HG02981 (cell line): ENCODE measurements around the gene ACP2.
A peak's percentile ranks its signal among the peaks of the same experiment; 100 is the strongest.

Experiments used
- ATAC-seq: cut with Tn5 transposase; IDR thresholded peaks from one replicate; pipeline ENCODE4 v1.9.1; 2021; ENCODE audit warnings: mild to moderate bottlenecking, moderate library complexity; ENCODE audit not compliant: unreplicated experiment

ACP2 gene

DNA sequence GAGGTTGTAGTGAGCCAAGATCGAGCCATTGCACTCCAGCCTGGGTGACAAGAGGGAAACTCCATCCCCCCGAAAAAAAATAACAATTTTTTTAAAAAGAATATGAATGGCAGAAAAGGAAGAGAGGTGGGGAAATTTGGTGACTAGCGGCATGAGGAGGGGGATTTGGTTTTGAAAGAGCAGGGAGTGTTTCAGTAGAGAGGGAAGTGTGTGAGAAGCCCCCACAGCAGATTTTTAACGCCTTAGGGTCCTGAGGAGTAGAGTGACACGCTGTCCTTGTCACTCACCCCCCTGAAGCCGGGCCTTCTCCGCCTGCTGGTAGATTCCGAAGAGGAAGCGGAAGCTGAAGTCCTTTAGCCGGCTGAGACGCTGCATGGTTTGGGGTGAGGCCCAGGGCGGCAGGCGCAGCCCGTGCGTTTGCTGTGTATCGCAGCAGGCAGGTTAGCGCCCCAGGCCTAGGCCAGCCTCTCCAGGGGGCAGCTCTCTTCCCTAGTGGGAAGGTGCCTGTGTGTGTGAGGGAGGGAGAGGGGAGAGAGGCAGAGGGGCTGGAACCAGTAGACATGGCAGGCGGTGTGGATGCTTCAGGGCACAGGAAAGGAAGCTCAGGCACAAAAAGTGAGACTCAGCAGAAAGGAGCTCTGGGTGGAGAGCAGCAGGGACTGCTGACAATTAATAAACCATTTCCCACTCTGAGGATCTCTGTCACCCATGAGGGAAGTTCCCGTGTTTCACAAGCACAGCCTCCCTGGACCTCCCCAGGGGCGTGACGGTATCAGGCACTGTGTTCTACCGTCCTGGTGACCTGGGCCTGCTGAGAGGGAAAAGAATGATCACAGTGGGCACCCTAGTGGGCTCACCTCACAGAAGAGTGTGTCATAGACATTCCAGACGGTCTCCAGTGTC, 3.9 kb downstream of the ACP2 start:
- ATAC-seq = no peak

DNA sequence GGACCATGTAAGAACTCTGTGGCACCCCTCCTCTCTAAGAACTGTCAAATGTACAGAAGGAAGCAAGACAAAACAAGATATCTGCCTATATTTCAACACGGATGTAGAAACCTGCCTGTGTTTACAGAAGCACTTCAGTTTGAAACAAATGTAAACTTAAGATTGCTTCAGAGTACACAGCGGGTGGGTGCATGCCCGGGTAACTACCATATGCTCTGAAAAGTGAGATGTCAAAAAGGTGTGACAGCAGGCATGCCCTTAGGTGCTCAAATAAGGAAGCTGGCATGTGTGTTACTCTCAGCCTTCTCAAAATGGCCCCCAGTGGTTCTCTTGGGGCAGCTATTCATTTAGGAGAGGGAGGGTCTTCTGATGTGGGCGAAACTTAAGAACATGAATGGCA, 5.2 kb downstream of the ACP2 start:
- no peak for ATAC-seq

DNA sequence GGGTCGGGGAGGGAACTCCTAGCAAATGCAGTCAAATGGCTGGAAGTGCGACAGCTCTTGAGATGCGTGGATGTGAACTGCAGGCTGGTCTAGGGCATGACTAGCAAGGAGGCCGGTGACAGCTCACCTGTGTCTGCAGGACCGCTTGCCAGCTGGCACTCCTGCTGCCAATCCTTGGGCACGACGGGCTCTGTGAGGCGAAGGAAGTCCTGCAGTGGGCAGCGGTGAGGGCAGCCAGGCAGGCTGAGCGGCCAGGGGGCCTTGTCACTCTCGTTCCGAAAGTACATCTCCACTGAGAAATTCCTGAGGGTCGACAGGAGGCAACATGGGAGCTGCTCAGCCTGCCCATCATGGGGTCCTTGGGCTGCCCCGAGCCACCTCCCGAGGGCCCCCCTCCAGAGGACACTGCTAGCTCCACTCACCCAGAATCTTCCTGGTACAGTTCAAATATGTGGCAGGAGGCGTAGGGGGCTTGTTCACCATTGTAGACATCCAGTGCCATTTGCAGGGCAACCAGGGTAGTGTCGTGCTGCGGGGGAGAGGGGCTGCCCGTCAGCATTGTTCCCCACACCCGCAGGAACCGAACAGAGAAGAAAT, 5.9 kb downstream of the ACP2 start:
- ATAC-seq = no peak

DNA sequence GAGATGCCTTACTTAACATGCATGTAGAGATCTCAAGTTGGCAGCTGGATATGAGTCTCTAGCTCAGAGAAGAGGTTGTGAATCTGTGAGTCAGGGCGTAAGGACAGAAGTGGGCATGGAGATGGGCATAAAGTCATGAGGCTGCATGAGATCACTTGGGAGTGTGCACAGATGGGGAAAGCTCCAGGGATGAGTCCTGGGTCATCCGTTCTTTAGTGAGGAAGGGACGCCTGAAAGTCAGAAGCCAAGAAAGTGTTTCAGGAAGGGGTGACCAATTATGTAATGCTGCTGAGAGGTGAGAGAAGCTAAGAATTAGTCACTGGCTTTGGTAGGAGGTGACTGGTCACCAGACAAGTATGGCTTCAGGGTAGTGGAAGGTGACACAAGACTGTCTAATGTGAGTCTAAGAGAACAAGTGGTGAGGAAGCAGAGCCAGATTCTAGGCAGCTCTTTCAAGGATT, 6.7 kb downstream of the ACP2 start:
- ATAC-seq = no peak

DNA sequence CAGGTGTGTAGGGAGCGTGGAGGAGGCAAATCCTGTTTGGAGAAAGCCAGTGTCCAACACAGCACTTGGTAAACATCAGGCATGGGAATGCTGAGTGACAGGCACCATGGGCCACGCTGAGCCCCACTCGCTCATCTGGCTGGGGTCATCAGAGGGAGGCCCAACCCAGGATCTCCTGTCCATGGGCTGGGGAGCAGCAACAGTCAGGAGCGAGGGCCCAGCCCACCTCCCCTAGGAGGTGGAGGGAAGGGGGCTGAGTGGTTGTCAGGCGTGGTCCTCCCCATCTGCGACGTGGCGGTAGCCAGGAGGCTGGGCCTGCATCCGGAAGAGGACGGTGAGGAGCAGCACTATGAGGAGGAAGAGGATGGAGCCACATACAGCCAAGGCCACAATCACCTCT, 8.8 kb downstream of the ACP2 start:
- no peak for ATAC-seq

DNA sequence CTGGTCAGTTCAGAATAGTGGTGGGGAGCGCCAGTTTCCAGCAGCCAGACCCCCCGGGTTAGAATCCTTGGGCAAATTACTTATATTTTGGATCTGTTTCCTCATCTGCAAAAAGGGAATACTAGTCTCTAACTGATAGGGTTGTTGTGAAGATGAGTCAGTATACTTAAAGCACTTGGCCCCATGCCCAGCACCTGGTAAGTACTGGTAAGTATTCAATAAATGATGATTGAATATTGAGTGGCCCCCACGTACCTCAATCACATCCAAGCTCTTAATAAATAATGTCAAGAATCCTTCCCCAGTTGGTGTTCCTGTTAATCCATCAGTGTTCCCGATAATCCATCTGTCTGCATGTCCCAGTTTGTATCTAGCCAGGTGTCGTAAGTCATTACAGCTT, 12.1 kb downstream of the ACP2 start:
- no peak for ATAC-seq

DNA sequence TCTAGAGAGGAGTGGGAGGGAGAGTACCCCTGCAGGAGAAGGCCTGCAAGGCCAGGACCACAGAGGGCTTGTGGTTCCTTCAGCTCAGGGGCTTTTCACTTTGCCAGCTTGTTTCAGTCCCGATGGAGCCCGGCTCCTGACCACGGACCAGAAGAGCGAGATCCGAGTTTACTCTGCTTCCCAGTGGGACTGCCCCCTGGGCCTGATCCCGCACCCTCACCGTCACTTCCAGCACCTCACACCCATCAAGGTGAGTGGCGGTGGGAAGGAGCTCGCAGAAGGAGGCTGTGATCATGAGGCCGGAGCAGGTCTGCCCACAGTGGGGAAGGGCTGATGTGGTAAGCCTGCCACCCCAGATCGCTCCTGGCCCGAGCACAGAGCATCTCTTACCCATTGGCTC, 13.5 kb downstream of the ACP2 start:
- no peak for ATAC-seq

DNA sequence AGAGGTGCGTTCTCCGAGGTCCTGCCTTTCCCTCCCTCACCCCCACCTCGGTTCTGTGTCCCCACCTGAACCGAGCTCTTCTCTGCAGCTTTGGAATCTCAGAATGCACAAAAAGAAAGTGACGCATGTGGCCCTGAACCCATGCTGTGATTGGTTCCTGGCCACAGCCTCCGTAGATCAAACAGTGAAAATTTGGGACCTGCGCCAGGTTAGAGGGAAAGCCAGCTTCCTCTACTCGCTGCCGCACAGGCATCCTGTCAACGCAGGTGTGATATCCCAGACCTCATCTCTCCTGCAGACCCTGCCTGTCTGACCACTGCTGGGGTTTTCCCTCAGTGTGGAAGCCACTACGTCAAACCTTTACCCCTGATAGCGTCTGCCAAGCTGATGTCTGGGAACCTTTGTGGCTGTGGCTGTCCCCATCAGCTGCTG, 13.9 kb downstream of the ACP2 start:
- no peak for ATAC-seq

DNA sequence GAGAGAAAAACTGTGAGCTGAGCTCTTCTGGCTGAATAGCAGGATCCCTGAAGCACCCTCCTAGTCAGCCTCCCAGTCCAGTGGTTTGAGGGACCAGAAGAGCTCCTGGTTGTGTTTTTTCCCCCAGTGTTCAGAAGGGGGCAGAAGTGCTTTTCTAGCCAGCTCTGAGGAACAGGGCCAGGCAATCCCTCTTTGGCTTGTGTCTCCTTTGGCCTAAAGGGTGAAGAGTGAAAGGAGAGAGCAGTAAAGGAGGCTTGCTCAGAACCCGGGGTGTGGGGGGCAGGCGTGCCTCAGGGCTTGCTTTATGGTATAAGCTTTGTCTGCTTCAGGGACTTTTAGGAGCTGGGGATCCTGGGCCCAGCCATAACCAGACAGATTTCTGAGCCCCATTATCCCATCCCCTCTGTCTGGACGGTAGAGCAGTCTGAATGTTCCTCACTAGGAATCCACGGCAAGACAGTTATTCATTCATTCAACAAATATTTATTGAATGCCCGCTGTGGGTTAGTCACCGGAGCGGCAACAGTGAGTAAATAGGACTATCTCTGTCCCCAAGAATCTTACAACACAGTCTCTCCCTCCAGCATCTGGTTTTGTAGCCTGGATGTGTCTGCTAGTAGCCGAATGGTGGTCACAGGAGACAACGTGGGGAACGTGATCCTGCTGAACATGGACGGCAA, 14.5 kb downstream of the ACP2 start:
- no peak for ATAC-seq

DNA sequence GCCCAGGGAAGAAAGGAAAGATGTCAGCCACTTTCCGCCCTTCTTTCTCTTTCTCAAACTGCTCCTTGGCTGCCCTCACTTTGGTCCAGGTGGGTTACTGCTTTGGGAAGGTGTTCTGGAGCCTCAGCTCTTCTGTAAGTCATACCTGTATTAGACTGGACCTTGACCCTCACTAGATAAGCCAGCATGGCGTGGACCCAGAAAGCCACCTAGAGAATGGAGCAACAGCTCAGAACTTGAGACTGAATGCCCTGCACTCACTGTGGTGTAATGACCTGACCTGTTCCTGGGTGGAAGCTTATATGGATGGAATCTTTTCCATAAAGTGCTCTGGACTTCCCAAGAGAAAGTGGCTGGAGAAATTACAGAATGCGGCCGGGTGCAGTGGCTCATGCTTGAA, 15.6 kb downstream of the ACP2 start:
- ATAC-seq = no peak

DNA sequence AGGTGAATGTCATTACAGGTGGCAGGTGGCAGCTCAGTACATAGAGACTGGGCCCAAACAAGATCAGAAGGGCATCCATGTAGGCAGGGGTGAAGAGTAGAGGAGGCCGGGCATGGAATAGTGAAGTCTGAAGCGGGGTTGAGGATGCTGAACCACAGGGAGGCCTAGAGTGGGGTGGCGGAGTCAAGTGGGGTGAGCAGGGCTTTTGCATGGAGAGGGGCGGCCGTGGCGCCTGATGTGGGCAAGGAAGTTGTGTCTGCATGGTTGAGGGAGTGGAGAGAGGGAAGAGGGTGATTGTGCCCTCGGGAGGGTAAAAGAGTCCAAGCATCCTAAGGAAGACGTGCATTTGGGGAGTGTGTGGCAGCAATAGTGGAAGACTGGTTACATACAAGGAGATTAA, 19.5 kb downstream of the ACP2 start:
- no peak for ATAC-seq

DNA sequence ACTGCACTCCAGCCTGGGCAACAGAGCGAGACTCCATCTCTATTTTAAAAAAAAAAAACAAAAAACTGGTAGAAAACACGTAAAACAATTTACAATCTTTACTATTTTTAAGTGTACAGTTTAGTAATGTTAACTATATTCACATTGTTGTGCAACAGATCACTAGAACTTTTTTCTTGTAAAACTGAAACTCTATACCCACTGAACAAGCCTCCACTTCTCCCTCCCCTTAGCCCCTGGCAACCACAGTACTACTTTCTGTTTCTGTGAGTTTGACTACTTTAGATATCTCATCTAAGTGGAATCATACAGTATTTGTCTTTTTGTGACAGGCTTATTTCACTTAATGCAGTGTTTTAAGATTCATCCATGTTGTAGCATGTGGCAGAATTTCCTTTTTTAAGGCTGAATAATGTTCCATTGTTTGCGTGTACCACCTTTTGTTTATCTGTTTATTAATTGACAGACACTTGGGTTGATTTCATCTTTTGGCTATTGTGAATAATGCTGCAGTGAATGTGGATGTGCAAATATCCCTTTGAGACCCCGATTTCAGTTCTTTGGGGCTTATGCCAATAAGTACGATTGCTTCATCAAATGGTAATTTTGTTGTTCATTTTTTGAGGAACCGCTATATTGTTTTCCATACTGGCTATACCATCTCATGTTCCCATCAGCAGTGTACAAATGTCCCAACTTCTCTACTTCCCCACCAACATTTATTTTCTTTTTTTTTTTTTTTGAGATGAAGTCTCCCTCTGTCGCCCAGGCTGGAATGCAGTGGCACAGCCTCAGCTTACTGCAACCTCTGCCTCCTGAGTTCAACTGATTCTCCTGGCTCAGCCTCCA, 22.8 kb downstream of the ACP2 start:
- peak; percentile 93 for ATAC-seq

DNA sequence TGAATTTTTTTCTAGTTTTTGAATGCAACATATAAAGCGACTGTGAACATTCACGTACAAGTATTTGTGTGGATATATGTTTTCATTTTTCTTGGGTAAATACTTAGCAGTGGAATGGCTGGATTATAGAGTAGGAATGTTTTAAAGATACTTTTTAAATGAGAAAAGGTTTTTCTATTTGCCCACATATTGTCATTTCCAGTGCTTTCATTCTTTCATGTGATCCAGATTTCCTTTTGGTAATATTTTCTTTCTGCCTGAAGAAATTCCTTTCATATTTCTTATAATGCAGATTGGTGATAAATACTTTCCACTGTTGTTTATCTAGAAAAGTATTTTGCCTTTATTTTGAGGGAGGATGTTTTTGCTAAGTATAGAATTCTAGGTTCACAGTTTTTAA, 25.9 kb downstream of the ACP2 start:
- no peak for ATAC-seq

DNA sequence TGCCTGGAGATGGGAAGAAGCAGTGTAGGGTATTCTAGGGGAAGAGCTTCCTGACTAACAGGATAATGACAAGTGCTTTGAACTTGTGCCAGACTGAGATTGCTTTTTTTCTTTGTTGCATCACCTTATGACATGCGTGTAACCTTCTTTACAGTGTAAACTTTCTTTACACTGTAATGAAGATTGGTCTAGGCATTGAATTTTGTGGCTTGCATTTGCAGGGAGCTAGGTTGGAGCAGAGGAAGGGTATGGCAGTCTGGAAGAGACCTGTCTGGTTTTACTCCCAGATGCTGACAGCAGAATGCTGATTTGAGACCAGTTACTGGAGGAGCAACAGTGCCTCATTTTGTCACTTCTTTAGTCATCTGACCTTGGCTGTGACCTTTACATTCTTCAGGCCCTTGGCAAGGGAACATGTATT, 28.2 kb downstream of the ACP2 start:
- no peak for ATAC-seq

DNA sequence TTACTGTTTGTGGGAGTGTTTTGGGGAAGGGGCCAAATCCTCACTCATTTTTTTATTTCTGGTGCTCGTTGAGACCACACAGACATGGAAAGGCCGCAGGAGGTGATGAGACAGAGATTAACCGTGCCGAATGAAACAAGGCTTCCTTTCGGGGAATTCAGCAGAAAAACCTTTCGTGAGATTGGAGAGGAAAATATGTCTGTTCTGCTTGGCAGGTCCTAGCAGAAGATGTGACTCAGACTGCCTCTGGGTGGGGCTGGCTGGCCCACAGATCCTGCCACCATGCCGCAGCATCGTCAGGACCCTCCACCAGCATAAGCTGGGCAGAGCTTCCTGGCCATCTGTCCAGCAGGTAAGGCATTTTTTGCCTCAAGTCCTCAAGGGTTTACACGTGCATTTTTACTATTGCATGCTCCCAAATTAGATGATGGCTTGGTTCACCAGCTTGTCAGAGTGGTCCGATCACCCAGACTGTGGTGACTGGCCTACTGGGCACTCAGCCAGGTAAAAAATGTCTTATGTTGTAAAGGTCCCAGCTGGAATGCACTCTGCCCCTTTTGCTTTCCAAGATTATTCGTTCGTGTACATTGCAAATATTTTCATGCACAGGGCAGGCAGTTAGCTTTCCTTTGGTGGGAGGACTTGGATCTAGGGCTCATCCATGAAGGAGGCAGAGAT, 32.4 kb downstream of the ACP2 start:
- ATAC-seq = no peak

DNA sequence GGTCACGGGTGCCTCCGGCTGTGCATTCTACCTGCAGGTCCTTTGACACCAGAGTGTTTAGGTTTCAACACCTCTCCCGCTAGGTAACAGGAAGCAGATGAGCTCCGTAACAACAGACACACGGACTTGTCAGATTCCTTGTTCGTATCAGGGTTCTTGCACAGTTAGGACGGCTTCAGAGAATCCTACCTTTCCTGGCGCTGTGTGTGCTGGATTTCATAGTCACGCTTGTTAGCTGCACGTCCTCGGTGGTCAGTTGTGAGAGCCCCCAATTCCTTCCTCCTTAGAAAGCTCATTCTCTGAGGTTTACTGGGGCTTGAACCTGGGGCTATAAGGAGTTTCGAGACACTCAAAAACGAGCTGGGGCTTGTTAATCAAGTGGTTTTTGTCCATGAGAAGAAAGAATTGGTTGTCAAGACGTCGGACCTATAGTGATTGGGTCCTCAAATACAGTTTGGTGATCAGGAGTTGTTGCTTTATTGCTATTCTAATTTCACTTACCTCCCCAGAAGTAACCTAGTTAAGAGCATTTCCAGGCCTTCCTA, 33.2 kb downstream of the ACP2 start:
- ATAC-seq = no peak

DNA sequence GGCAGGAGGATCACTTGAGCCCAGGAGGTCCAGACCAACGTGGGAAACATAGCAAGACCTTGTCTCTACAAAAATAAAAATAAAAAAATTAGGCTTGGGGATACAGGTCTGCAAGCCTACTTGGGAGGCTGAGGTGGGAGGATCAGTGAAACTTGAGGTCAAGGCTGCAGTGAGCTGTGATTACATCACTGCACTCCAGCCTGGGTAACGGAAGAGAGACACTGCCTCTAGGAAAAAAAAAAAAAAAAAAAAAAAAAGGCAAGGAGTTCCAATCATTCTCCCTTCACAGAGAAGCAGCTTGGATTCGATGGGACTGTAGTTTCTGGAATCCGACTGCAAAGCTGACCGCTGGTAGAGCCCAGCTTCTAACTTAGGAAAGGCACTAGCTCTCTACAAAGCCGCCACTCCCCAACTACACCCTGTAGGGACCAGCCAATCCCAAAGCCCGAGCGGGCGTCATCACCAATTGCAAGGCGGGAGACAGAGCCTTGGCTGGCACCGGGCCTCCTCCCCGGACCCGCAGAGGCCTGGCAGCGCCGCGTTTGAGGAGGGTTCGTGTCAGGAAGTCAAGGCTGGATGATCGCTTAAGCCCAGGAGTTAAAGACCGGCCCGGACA, 34.6 kb downstream of the ACP2 start:
- ATAC-seq = peak; percentile 63

DNA sequence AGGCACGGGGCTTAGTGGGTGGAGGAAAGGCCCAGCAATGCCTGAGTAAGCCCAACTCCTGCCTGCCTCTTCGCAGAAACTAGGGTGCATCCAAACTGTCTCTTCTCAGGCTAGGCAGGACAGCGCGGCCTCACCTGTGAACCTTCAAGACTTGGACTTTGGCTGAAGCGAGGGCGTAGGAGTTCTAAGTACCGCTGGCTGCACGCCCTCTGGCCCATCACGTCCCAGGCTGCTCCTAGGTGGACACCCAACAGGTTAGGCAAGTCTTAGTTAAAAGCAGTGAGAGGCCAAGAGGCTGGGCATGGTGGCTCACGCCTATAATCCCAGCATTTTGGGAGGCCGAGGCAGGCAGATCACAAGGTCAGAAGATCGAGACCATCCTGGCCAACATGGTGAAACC, 35.7 kb downstream of the ACP2 start:
- ATAC-seq = no peak

DNA sequence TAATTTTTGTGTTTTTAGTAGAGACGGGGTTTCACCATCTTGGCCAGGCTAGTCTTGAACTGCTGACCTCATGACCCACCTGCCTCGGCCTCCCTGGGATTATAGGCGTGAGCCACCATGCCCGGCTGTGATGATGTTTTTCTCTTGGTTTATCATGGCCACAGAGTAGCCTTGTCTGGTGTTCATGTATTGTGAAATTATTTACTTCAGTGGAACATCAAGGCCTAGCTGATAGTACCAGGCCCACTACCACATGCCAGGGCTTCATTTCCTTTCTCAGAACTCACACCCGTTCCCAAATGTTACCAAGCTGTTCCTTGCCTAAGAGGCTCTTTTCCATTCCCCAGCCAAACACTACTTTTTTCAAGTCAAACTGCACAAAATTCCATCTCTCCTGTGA, 40.0 kb downstream of the ACP2 start:
- ATAC-seq = no peak
